Measurements from ENCODE around the gene MAPK12.
A peak's percentile ranks its signal among the peaks of the same experiment; 100 is the strongest.

The MAPK12 gene

GRCh38 chr22:50299785-50300619 is 38.5 kb upstream of the MAPK12 start:
- Histone ChIP-seq H3K4me3 (ENCODE audit: low read depth in 1 of 2, low read length in 2 of 2) (peak overlapping the region; percentile 32 to 43), H3K27ac (ENCODE audit: low read depth, low read length) (peak overlapping the region; percentile 66), H3K9me3 (ENCODE audit: control insufficient read depth in 1 of 2, low read length in 2 of 2) (no peaks in the 10 kb centered on the region), H3K27me3 (ENCODE audit: control insufficient read depth in 1 of 2, insufficient read depth in 2 of 2, low read length in 2 of 2) (no peaks in the 10 kb centered on the region), H3K36me3 (ENCODE audit: control insufficient read depth in 1 of 2, insufficient read depth in 2 of 2, low read length in 2 of 2) (no peaks in the 10 kb centered on the region), H3K4me1 (ENCODE audit: control insufficient read depth in 1 of 2, insufficient read depth in 2 of 2, low read length in 2 of 2) (peaks cover 73 to 76% of the 10 kb centered on the region in 2 donors), H3K9ac (ENCODE audit: low read depth in 1 of 2, low read length in 2 of 2) (peak overlapping the region in 1 of 2 donors; percentile 25)

- H3K9ac ChIP-seq (ENCODE audit: low read depth in 1 of 2, low read length in 2 of 2): peak overlapping the region in 1 of 2 donors; percentile 12
- H3K4me3 ChIP-seq (ENCODE audit: low read depth in 1 of 2, low read length in 2 of 2): peak overlapping the region; percentile 32 to 43
- peak overlapping the region; percentile 66 for H3K27ac ChIP-seq (ENCODE audit: low read depth, low read length)
- no peaks in the 10 kb centered on the region for H3K27me3 ChIP-seq (ENCODE audit: control insufficient read depth in 1 of 2, insufficient read depth in 2 of 2, low read length in 2 of 2)
- no peaks in the 10 kb centered on the region for H3K9me3 ChIP-seq (ENCODE audit: control insufficient read depth in 1 of 2, low read length in 2 of 2)
- peaks cover 74 to 75% of the 10 kb centered on the region in 2 donors for H3K4me1 ChIP-seq (ENCODE audit: control insufficient read depth in 1 of 2, insufficient read depth in 2 of 2, low read length in 2 of 2)
- peaks cover 0 to 3% of the 10 kb centered on the region in 2 donors for H3K36me3 ChIP-seq (ENCODE audit: control insufficient read depth in 1 of 2, insufficient read depth in 2 of 2, low read length in 2 of 2)
Measured at GRCh38 chr22:50298937-50299784, 37.7 kb upstream of the MAPK12 start.

GRCh38 chr22:50298266-50298637 is 36.8 kb upstream of the MAPK12 start:
- Histone ChIP-seq H3K27me3 (ENCODE audit: control insufficient read depth in 1 of 2, insufficient read depth in 2 of 2, low read length in 2 of 2) (no peaks in the 10 kb centered on the region), H3K9me3 (ENCODE audit: control insufficient read depth in 1 of 2, low read length in 2 of 2) (no peaks in the 10 kb centered on the region), H3K4me1 (ENCODE audit: control insufficient read depth in 1 of 2, insufficient read depth in 2 of 2, low read length in 2 of 2) (peaks cover 70 to 75% of the 10 kb centered on the region in 2 donors), H3K9ac (ENCODE audit: low read depth in 1 of 2, low read length in 2 of 2) (no peak overlapping the region), H3K27ac (ENCODE audit: low read depth, low read length) (no peak overlapping the region), H3K36me3 (ENCODE audit: control insufficient read depth in 1 of 2, insufficient read depth in 2 of 2, low read length in 2 of 2) (peaks cover 0 to 4% of the 10 kb centered on the region in 2 donors), H3K4me3 (ENCODE audit: low read depth in 1 of 2, low read length in 2 of 2) (peak overlapping the region in 1 of 2 donors; percentile 8)

- peaks cover 0 to 4% of the 10 kb centered on the region in 2 donors for H3K36me3 ChIP-seq (ENCODE audit: control insufficient read depth in 1 of 2, insufficient read depth in 2 of 2, low read length in 2 of 2)
- H3K27me3 ChIP-seq (ENCODE audit: control insufficient read depth in 1 of 2, insufficient read depth in 2 of 2, low read length in 2 of 2): no peaks in the 10 kb centered on the region
- peaks cover 70 to 74% of the 10 kb centered on the region in 2 donors for H3K4me1 ChIP-seq (ENCODE audit: control insufficient read depth in 1 of 2, insufficient read depth in 2 of 2, low read length in 2 of 2)
- H3K9me3 ChIP-seq (ENCODE audit: control insufficient read depth in 1 of 2, low read length in 2 of 2): no peaks in the 10 kb centered on the region
- peak overlapping the region in 1 of 2 donors; percentile 8 for H3K4me3 ChIP-seq (ENCODE audit: low read depth in 1 of 2, low read length in 2 of 2)
- no peak overlapping the region for H3K27ac ChIP-seq (ENCODE audit: low read depth, low read length)
- H3K9ac ChIP-seq (ENCODE audit: low read depth in 1 of 2, low read length in 2 of 2): peak overlapping the region in 1 of 2 donors; percentile 19
Measured at GRCh38 chr22:50297510-50298265, 36.2 kb upstream of the MAPK12 start.

- Histone ChIP-seq H3K36me3 (ENCODE audit: control insufficient read depth in 1 of 2, insufficient read depth in 2 of 2, low read length in 2 of 2) (peaks cover 0 to 4% of the 10 kb centered on the region in 2 donors), H3K9me3 (ENCODE audit: control insufficient read depth in 1 of 2, low read length in 2 of 2) (no peaks in the 10 kb centered on the region), H3K27ac (ENCODE audit: low read depth, low read length) (no peak overlapping the region), H3K9ac (ENCODE audit: low read depth in 1 of 2, low read length in 2 of 2) (peak overlapping the region in 1 of 2 donors; percentile 19), H3K4me1 (ENCODE audit: control insufficient read depth in 1 of 2, insufficient read depth in 2 of 2, low read length in 2 of 2) (peaks cover 67 to 70% of the 10 kb centered on the region in 2 donors), H3K4me3 (ENCODE audit: low read depth in 1 of 2, low read length in 2 of 2) (peak overlapping the region in 1 of 2 donors; percentile 28), H3K27me3 (ENCODE audit: control insufficient read depth in 1 of 2, insufficient read depth in 2 of 2, low read length in 2 of 2) (no peaks in the 10 kb centered on the region)
Measured at GRCh38 chr22:50296658-50297490, 35.4 kb upstream of the MAPK12 start.

- peaks cover 53 to 55% of the 10 kb centered on the region in 2 donors for H3K4me1 ChIP-seq (ENCODE audit: control insufficient read depth in 1 of 2, insufficient read depth in 2 of 2, low read length in 2 of 2)
- H3K9ac ChIP-seq (ENCODE audit: low read depth in 1 of 2, low read length in 2 of 2): peak overlapping the region; percentile 49 to 65
- peak overlapping the region; percentile 40 to 45 for H3K4me3 ChIP-seq (ENCODE audit: low read depth in 1 of 2, low read length in 2 of 2)
- H3K27ac ChIP-seq (ENCODE audit: low read depth, low read length): peak overlapping the region; percentile 80
- no peaks in the 10 kb centered on the region for H3K9me3 ChIP-seq (ENCODE audit: control insufficient read depth in 1 of 2, low read length in 2 of 2)
- peaks cover 16 to 28% of the 10 kb centered on the region in 2 donors for H3K36me3 ChIP-seq (ENCODE audit: control insufficient read depth in 1 of 2, insufficient read depth in 2 of 2, low read length in 2 of 2)
- H3K27me3 ChIP-seq (ENCODE audit: control insufficient read depth in 1 of 2, insufficient read depth in 2 of 2, low read length in 2 of 2): no peaks in the 10 kb centered on the region
Measured at GRCh38 chr22:50294319-50294656, 32.8 kb upstream of the MAPK12 start.

- peak overlapping the region; percentile 83 for H3K27ac ChIP-seq (ENCODE audit: low read depth, low read length)
- no peaks in the 10 kb centered on the region for H3K9me3 ChIP-seq (ENCODE audit: control insufficient read depth in 1 of 2, low read length in 2 of 2)
- H3K4me3 ChIP-seq (ENCODE audit: low read depth in 1 of 2, low read length in 2 of 2): peak overlapping the region; percentile 40 to 45
- H3K36me3 ChIP-seq (ENCODE audit: control insufficient read depth in 1 of 2, insufficient read depth in 2 of 2, low read length in 2 of 2): peaks cover 20 to 34% of the 10 kb centered on the region in 2 donors
- no peaks in the 10 kb centered on the region for H3K27me3 ChIP-seq (ENCODE audit: control insufficient read depth in 1 of 2, insufficient read depth in 2 of 2, low read length in 2 of 2)
- peak overlapping the region; percentile 49 to 65 for H3K9ac ChIP-seq (ENCODE audit: low read depth in 1 of 2, low read length in 2 of 2)
- peaks cover 49 to 51% of the 10 kb centered on the region in 2 donors for H3K4me1 ChIP-seq (ENCODE audit: control insufficient read depth in 1 of 2, insufficient read depth in 2 of 2, low read length in 2 of 2)
Measured at GRCh38 chr22:50293441-50294318, 32.2 kb upstream of the MAPK12 start.

GRCh38 chr22:50292643-50293440 is 31.4 kb upstream of the MAPK12 start:
- Histone ChIP-seq H3K4me3 (ENCODE audit: low read depth in 1 of 2, low read length in 2 of 2) (peak overlapping the region in 1 of 2 donors; percentile 45), H3K9ac (ENCODE audit: low read depth in 1 of 2, low read length in 2 of 2) (no peak overlapping the region), H3K36me3 (ENCODE audit: control insufficient read depth in 1 of 2, insufficient read depth in 2 of 2, low read length in 2 of 2) (peaks cover 20 to 43% of the 10 kb centered on the region in 2 donors), H3K4me1 (ENCODE audit: control insufficient read depth in 1 of 2, insufficient read depth in 2 of 2, low read length in 2 of 2) (peaks cover 43% of the 10 kb centered on the region in 2 donors), H3K9me3 (ENCODE audit: control insufficient read depth in 1 of 2, low read length in 2 of 2) (no peaks in the 10 kb centered on the region), H3K27me3 (ENCODE audit: control insufficient read depth in 1 of 2, insufficient read depth in 2 of 2, low read length in 2 of 2) (no peaks in the 10 kb centered on the region), H3K27ac (ENCODE audit: low read depth, low read length) (no peak overlapping the region)

Data from duodenal mucosa (tissue), 2 donors.